ENCODE results near the gene AHCYL2. TPM values are rescaled to one million over a fixed set of nuclear protein-coding genes. Genes with fewer than 3 reads are reported as not detected.

The AHCYL2 gene
- total RNA-seq, 1 experiment from 2014 or later = 17.0 TPM

DNA sequence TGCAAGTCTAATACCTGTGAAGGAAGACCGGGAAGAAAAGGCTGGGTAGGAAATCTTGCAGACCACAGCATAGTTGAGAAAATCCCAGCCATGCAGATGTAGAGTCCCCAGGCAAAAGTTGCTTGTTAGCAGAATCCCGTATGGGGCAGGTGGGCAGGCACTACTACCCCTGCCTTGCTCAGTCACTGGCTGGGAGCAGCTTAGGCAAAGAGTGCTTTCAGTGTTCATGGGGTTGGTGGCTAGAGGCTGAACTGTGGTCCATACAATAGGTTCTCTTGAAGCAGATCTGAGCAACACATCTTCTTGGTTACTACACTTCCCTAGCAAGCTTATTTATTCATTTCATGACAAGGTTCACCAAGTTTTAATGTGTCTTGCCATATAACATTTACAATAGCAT lies 92.6 kb downstream of the AHCYL2 start:
- Histone ChIP-seq H4K20me1 (ENCODE audit: insufficient read depth) (no peaks in the 10 kb centered on the region), H3K4me2 (ENCODE audit: low read length) (no peak overlapping the region), H3K27ac (ENCODE audit: low read depth, low read length) (no peak overlapping the region), H2AFZ (ENCODE audit: low read depth, low read length, poor library complexity, severe bottlenecking) (no peak overlapping the region), H3K9me2 (ENCODE audit: insufficient read depth) (no peaks in the 10 kb centered on the region), H3K4me1 (ENCODE audit: control insufficient read depth in 1 of 2, insufficient read depth in 2 of 2, low read length in 2 of 2) (no peaks in the 10 kb centered on the region), H3K27me3 (ENCODE audit: insufficient read depth, low read length) (no peaks in the 10 kb centered on the region), H3K4me3 (replicated peaks in 1 of 2; ENCODE audit: low read depth in 1 of 2, low read length in 2 of 2) (no peak overlapping the region), H3K79me2 (ENCODE audit: insufficient read depth, low read length) (no peaks in the 10 kb centered on the region), H3K9me3 (ENCODE audit: control insufficient read depth in 1 of 2, insufficient read depth in 1 of 2, low read depth in 1 of 2, low read length in 2 of 2) (no peaks in the 10 kb centered on the region), H3K9ac (ENCODE audit: low read length) (no peak overlapping the region), H3K36me3 (ENCODE audit: control insufficient read depth in 1 of 2, insufficient read depth in 2 of 2, low read length in 2 of 2) (no peaks in the 10 kb centered on the region)
- CTCF ChIA-PET = no interaction called here
- DNase-seq (ENCODE audit: low read depth, low spot score) = no peak
- POLR2A ChIA-PET = no interaction called here
- no TSS peak for BruUV-seq (replicated peaks)
- RAD21 ChIA-PET (ENCODE audit: low non-redundant PET in 1 of 2, low total read pairs in 2 of 2, uncharacterized antibody in 2 of 2, unreplicated experiment in 2 of 2) = no interaction called here
- intact Hi-C loops (cut with micrococcal nuclease) = no loop called here
- TF ChIP-seq POLR2AphosphoS5 (IDR thresholded peaks at IDR 0.05; ENCODE audit: low read depth, low read length) = no peak
- no peak for TF ChIP-seq SIN3A (IDR thresholded peaks at IDR 0.05; ENCODE audit: low read depth)
- TF ChIP-seq SRF (IDR thresholded peaks at IDR 0.05; ENCODE audit: low read depth) = no peak
- no peak for TF ChIP-seq POLR2A (IDR thresholded peaks at IDR 0.05; ENCODE audit: borderline replicate concordance, extremely low read depth, insufficient read depth, insufficient read length)
- TF ChIP-seq CEBPB (IDR thresholded peaks at IDR 0.05; ENCODE audit: low read depth) = no peak
- TF ChIP-seq, protein P1, sequence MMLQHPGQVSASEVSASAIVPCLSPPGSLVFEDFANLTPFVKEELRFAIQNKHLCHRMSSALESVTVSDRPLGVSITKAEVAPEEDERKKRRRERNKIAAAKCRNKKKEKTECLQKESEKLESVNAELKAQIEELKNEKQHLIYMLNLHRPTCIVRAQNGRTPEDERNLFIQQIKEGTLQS (IDR thresholded peaks at IDR 0.05) = no peak
- TF ChIP-seq, protein P2, sequence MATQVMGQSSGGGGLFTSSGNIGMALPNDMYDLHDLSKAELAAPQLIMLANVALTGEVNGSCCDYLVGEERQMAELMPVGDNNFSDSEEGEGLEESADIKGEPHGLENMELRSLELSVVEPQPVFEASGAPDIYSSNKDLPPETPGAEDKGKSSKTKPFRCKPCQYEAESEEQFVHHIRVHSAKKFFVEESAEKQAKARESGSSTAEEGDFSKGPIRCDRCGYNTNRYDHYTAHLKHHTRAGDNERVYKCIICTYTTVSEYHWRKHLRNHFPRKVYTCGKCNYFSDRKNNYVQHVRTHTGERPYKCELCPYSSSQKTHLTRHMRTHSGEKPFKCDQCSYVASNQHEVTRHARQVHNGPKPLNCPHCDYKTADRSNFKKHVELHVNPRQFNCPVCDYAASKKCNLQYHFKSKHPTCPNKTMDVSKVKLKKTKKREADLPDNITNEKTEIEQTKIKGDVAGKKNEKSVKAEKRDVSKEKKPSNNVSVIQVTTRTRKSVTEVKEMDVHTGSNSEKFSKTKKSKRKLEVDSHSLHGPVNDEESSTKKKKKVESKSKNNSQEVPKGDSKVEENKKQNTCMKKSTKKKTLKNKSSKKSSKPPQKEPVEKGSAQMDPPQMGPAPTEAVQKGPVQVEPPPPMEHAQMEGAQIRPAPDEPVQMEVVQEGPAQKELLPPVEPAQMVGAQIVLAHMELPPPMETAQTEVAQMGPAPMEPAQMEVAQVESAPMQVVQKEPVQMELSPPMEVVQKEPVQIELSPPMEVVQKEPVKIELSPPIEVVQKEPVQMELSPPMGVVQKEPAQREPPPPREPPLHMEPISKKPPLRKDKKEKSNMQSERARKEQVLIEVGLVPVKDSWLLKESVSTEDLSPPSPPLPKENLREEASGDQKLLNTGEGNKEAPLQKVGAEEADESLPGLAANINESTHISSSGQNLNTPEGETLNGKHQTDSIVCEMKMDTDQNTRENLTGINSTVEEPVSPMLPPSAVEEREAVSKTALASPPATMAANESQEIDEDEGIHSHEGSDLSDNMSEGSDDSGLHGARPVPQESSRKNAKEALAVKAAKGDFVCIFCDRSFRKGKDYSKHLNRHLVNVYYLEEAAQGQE (IDR thresholded peaks at IDR 0.05; ENCODE audit: low read depth) = no peak
- TF ChIP-seq, protein P3, sequence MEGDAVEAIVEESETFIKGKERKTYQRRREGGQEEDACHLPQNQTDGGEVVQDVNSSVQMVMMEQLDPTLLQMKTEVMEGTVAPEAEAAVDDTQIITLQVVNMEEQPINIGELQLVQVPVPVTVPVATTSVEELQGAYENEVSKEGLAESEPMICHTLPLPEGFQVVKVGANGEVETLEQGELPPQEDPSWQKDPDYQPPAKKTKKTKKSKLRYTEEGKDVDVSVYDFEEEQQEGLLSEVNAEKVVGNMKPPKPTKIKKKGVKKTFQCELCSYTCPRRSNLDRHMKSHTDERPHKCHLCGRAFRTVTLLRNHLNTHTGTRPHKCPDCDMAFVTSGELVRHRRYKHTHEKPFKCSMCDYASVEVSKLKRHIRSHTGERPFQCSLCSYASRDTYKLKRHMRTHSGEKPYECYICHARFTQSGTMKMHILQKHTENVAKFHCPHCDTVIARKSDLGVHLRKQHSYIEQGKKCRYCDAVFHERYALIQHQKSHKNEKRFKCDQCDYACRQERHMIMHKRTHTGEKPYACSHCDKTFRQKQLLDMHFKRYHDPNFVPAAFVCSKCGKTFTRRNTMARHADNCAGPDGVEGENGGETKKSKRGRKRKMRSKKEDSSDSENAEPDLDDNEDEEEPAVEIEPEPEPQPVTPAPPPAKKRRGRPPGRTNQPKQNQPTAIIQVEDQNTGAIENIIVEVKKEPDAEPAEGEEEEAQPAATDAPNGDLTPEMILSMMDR (IDR thresholded peaks at IDR 0.05 in 2 of 3, conservative IDR thresholded peaks at IDR 0.05 in 1 of 3; ENCODE audit: borderline replicate concordance in 1 of 3, insufficient read depth in 1 of 3, low read depth in 2 of 3, low read length in 2 of 3) = no peak
- TF ChIP-seq CBX3 (IDR thresholded peaks at IDR 0.05; ENCODE audit: low read depth) = no peak
- TF ChIP-seq, protein P4, sequence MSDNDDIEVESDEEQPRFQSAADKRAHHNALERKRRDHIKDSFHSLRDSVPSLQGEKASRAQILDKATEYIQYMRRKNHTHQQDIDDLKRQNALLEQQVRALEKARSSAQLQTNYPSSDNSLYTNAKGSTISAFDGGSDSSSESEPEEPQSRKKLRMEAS (IDR thresholded peaks at IDR 0.05) = no peak
- TF ChIP-seq SP1 (IDR thresholded peaks at IDR 0.05; ENCODE audit: low read depth) = no peak
- TF ChIP-seq, protein P5, sequence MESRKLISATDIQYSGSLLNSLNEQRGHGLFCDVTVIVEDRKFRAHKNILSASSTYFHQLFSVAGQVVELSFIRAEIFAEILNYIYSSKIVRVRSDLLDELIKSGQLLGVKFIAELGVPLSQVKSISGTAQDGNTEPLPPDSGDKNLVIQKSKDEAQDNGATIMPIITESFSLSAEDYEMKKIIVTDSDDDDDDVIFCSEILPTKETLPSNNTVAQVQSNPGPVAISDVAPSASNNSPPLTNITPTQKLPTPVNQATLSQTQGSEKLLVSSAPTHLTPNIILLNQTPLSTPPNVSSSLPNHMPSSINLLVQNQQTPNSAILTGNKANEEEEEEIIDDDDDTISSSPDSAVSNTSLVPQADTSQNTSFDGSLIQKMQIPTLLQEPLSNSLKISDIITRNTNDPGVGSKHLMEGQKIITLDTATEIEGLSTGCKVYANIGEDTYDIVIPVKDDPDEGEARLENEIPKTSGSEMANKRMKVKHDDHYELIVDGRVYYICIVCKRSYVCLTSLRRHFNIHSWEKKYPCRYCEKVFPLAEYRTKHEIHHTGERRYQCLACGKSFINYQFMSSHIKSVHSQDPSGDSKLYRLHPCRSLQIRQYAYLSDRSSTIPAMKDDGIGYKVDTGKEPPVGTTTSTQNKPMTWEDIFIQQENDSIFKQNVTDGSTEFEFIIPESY (IDR thresholded peaks at IDR 0.05; ENCODE audit: extremely low read depth, insufficient replicate concordance, low read length) = no peak
- ATAC-seq = no peak

Measured in HCT116 (cell line).